Measurements from ENCODE around the gene PPP1R14C. TPM values are rescaled to one million over a fixed set of nuclear protein-coding genes. Genes with fewer than 3 reads are reported as not detected.

The PPP1R14C gene
- total RNA-seq, 2 experiments from 2014 or later: not detected

DNA sequence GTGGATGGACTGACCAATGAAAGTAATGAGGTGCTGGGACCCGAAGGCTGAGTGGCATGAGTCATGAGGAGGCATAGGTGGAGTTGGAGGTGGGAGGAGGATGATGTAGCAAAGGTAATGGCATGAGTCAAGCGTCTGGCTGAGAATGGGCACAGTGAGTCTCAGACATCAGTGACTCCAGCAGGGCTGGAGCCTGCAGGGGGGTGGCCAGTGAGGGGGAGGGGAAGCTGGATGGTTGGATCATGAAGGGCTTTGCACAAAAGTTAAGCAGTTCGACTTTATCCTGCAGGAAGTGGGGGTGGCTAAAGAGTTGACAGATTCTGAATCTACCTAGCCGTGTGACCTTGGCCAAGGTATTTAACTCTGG, 127.0 kb downstream of the PPP1R14C start:
- Mint-ChIP-seq H3K9me3 (no peaks in the 10 kb centered on the region), H3K4me3 (no peak overlapping the region), H3K4me1 (ENCODE audit: low read depth) (no peaks in the 10 kb centered on the region), H3K27ac (no peak overlapping the region), H3K36me3 (ENCODE audit: low read depth) (no peaks in the 10 kb centered on the region), H3K27me3 (ENCODE audit: low read depth) (no peaks in the 10 kb centered on the region)
- intact Hi-C loops (cut with micrococcal nuclease): no loop called here
- no peak for DNase-seq
- CTCF ChIA-PET: interaction anchor here (0.5 kb wide), 1 partner anchor 498 kb away, joined by 4 read pairs; no protein-coding TSS in a partner anchor

DNA sequence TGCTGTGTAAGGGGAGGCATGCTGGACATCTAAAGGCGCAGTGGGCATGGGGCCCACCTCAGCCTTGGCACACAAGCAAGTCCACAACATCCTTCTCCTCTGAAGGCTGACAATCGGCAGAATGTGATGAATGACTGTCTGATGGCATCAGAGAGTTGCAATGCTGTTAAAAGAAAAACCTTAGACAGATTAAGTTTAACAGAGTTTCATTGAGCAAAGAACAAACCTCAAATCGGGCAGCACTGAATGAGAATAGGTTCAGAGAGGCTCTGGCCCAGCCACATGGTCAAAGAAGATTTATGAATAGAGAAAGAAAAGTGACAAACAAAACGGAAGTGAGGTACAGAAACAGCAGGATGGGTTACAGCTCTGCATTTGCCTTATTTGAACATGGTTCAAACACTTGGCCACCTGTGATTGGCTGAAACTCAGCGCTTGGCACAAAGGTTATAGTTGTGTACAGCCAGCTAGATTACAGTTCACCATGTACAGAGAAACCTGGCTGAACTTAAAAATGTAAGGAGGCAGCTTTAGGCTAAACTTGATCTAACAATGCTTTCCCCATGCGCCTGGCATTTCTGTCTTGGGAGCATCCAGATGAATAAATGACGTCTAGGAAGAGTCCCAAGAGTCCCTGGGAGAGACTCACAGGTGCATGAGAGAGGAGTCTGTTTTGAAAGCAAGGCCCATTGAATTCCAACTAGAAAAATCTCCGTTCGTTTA, 127.6 kb downstream of the PPP1R14C start:
- no peak overlapping the region for H3K4me3 Mint-ChIP-seq
- H3K27me3 Mint-ChIP-seq (ENCODE audit: low read depth): no peaks in the 10 kb centered on the region
- no peak overlapping the region for H3K27ac Mint-ChIP-seq
- H3K4me1 Mint-ChIP-seq (ENCODE audit: low read depth): no peaks in the 10 kb centered on the region
- H3K36me3 Mint-ChIP-seq (ENCODE audit: low read depth): no peaks in the 10 kb centered on the region
- CTCF ChIA-PET: interaction anchor here (0.5 kb wide), 1 partner anchor 499 kb away, joined by 4 read pairs; no protein-coding TSS in a partner anchor
- intact Hi-C loops (cut with micrococcal nuclease): no loop called here
- DNase-seq: no peak
- no peaks in the 10 kb centered on the region for H3K9me3 Mint-ChIP-seq

DNA sequence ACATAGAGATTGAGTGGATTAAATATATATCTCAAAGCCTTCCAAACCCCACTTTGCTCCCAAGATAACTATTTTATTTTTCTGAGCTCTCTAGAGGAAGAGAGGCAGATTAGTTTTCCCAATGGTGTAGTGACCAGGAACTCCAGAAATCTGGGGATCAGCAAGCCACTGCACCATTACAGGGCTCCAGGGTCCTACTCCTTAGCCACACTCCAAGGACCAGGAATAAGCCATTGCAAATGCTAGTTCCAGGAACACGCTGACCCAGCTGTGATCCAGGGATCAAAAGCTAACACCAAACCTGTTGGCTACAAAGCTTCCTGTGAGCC, 128.3 kb downstream of the PPP1R14C start:
- Mint-ChIP-seq H3K4me3 (no peak overlapping the region), H3K9me3 (no peaks in the 10 kb centered on the region), H3K4me1 (ENCODE audit: low read depth) (no peaks in the 10 kb centered on the region), H3K27ac (no peak overlapping the region), H3K27me3 (ENCODE audit: low read depth) (no peaks in the 10 kb centered on the region), H3K36me3 (ENCODE audit: low read depth) (no peaks in the 10 kb centered on the region)
- CTCF ChIA-PET: interaction anchor here (0.8 kb wide), 1 partner anchor 200 kb away, joined by 3 read pairs; no protein-coding TSS in a partner anchor
- intact Hi-C loops (cut with micrococcal nuclease): no loop called here
- no peak for DNase-seq

DNA sequence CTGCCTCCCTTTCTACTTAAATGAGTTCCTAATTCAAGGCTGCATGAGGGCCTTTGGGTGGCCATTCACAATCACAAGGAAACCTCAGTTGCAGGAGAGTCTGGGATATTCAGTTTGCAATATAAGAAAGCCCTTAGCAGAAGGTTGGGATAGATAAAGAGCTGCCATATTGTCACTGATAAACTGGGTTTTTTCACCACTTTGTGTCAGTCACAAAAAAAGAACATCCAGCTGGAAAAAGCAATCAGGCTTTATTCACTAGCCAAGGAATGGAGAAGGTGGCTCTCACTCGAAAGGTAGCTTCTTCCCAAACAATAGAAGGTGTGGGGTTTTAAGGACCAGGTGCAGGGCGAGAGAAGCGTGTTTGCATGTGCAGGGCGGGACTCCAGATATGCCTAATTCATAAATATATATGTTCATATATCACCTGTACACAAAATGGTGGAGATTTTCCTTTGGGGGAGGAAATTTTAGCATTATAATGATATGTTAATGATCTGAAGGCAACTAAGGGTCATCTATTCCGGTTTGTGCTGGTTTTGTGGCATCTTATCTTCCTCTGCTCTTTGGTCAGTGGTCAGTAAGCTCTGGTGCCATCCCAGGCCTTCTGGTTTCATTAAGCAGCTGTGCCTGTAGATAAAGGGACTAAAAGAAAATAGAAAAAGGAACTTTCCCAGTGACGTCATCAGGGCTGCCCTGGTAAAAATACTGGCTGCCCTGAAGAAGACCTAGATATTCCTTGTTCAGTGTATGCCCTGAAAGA, 128.8 kb downstream of the PPP1R14C start:
- Mint-ChIP-seq H3K27ac (no peak overlapping the region), H3K36me3 (ENCODE audit: low read depth) (no peaks in the 10 kb centered on the region), H3K9me3 (no peaks in the 10 kb centered on the region), H3K4me3 (no peak overlapping the region), H3K27me3 (ENCODE audit: low read depth) (no peaks in the 10 kb centered on the region), H3K4me1 (ENCODE audit: low read depth) (no peaks in the 10 kb centered on the region)
- DNase-seq: no peak
- intact Hi-C loops (cut with micrococcal nuclease): no loop called here
- CTCF ChIA-PET: interaction anchor here (0.8 kb wide), 1 partner anchor 201 kb away, joined by 3 read pairs; no protein-coding TSS in a partner anchor

GRCh38 chr6:150272264-150272975, 129.6 kb downstream of the PPP1R14C start:
- Mint-ChIP-seq H3K27me3 (ENCODE audit: low read depth) (no peaks in the 10 kb centered on the region), H3K9me3 (no peaks in the 10 kb centered on the region), H3K36me3 (ENCODE audit: low read depth) (no peaks in the 10 kb centered on the region), H3K4me1 (ENCODE audit: low read depth) (no peaks in the 10 kb centered on the region), H3K27ac (no peak overlapping the region), H3K4me3 (no peak overlapping the region)
- no peak for DNase-seq
- intact Hi-C loops (cut with micrococcal nuclease): no loop called here
- CTCF ChIA-PET: no interaction called here

- CTCF ChIA-PET: no interaction called here
- Mint-ChIP-seq H3K9me3 (no peaks in the 10 kb centered on the region), H3K4me3 (no peak overlapping the region), H3K27ac (no peak overlapping the region), H3K36me3 (ENCODE audit: low read depth) (no peaks in the 10 kb centered on the region), H3K4me1 (ENCODE audit: low read depth) (no peaks in the 10 kb centered on the region), H3K27me3 (ENCODE audit: low read depth) (no peaks in the 10 kb centered on the region)
- no peak for DNase-seq
- intact Hi-C loops (cut with micrococcal nuclease): no loop called here
Observed at GRCh38 chr6:150272976-150273315, 130.1 kb downstream of the PPP1R14C start.

DNA sequence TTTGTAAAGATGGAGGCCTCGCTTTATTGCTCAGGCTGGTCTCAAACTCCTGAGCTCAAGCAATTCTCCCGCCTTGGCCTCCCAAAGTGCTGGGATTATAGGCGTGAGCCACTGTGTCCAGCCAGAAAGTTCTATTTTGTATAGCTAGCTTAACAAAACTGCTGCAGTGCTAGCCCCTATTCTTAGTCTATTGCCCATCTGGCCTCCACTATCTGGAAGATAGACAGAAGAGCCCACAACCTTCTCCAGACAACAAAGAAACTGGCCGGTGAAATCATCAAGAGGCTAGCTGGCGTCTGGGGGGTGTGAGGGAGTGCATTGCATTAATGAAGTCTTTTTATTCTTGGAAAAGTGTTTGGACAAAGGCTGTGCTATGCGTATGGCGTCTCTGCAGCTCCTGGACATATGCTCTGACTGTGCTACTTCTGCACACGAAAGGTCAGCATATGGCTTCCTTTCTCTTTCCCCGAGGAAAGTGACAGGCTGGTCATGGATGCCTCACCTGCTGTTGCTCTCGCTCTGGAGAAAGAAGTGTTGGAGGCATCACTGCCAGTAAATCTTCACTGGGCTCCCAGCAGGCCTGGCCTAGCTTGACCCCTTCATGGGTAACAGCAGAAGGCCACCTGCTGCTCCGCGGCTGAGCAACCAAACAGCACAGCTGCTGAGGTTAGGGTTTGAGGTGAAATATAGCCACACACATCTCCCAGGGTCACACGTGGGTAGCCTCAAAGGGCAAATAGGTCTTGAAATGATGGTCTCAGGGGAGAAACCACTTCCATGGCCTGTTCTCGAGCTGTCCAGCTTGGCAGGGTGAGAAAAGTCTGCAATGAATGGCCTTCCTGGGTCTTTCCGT, 130.8 kb downstream of the PPP1R14C start:
- Mint-ChIP-seq H3K27me3 (ENCODE audit: low read depth) (peaks cover 2% of the 10 kb centered on the region), H3K36me3 (ENCODE audit: low read depth) (no peaks in the 10 kb centered on the region), H3K9me3 (no peaks in the 10 kb centered on the region), H3K27ac (no peak overlapping the region), H3K4me3 (no peak overlapping the region), H3K4me1 (ENCODE audit: low read depth) (no peaks in the 10 kb centered on the region)
- intact Hi-C loops (cut with micrococcal nuclease): no loop called here
- no peak for DNase-seq
- CTCF ChIA-PET: no interaction called here

DNA sequence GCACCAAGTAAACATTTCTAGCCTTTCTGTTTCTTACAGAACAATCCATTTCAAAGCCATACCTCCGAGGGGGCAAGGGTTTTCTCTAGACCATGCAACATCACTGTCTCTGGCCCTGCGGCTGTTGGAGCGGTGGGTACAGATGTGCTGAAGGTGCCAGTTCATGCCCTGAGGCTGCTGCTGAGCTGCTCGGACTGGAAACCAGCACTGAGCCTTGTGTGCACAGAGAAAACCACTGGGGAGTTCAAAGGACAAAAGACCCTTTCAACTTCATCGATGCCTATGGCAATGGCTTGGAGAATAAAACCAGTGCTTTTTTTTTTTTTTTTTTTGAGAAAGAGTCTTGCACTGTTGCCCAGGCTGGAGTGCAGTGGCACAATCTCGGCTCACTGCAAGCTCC, 132.6 kb downstream of the PPP1R14C start:
- H3K4me3 Mint-ChIP-seq: no peak overlapping the region
- no peaks in the 10 kb centered on the region for H3K36me3 Mint-ChIP-seq (ENCODE audit: low read depth)
- no peaks in the 10 kb centered on the region for H3K4me1 Mint-ChIP-seq (ENCODE audit: low read depth)
- CTCF ChIA-PET: no interaction called here
- peaks cover 9% of the 10 kb centered on the region for H3K27me3 Mint-ChIP-seq (ENCODE audit: low read depth)
- DNase-seq: no peak
- no peak overlapping the region for H3K27ac Mint-ChIP-seq
- intact Hi-C loops (cut with micrococcal nuclease): no loop called here
- no peaks in the 10 kb centered on the region for H3K9me3 Mint-ChIP-seq

DNA sequence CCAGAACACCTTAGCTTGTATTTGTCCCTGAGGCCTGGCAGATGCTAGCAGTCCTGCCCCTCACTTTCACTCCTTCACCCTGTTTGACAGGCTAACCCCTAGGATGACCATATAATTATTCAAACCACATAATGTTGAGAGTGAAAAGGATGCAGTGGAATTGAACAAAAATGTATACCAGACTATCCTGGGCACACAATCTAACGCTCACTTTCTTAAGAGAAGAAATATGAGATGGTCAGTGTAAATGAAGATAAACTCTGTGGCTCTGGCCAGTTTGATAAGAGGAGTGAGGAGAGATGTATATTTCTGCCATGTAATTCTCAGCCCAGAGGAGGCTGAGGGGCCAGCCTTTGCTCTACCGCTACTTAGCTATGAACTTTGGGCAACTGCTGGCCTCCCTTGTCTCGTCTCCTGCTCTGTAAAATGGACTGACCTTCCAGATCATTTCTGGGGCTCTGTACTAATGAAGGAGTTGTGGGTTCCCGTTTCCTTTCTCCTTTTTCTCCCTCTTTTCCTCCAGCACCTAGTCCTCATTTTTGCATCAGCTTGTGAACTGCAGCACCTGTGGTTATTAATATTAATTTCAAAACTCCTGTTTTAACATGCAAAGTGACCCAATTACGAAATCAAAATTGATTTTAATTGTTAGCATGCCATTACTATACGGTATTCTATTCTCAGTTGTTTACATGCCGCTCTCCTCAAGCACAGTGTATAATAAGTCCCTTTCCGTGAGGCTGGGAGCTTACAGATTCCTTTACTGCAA, 133.5 kb downstream of the PPP1R14C start:
- Mint-ChIP-seq H3K9me3 (no peaks in the 10 kb centered on the region), H3K27me3 (ENCODE audit: low read depth) (peaks cover 13% of the 10 kb centered on the region), H3K4me3 (no peak overlapping the region), H3K36me3 (ENCODE audit: low read depth) (no peaks in the 10 kb centered on the region), H3K4me1 (ENCODE audit: low read depth) (no peaks in the 10 kb centered on the region), H3K27ac (no peak overlapping the region)
- CTCF ChIA-PET: interaction anchor here (0.6 to 0.9 kb wide), 2 partner anchors 60 to 195 kb away, joined by 3 to 6 read pairs; no protein-coding TSS in a partner anchor
- intact Hi-C loops (cut with micrococcal nuclease): no loop called here
- no peak for DNase-seq

DNA sequence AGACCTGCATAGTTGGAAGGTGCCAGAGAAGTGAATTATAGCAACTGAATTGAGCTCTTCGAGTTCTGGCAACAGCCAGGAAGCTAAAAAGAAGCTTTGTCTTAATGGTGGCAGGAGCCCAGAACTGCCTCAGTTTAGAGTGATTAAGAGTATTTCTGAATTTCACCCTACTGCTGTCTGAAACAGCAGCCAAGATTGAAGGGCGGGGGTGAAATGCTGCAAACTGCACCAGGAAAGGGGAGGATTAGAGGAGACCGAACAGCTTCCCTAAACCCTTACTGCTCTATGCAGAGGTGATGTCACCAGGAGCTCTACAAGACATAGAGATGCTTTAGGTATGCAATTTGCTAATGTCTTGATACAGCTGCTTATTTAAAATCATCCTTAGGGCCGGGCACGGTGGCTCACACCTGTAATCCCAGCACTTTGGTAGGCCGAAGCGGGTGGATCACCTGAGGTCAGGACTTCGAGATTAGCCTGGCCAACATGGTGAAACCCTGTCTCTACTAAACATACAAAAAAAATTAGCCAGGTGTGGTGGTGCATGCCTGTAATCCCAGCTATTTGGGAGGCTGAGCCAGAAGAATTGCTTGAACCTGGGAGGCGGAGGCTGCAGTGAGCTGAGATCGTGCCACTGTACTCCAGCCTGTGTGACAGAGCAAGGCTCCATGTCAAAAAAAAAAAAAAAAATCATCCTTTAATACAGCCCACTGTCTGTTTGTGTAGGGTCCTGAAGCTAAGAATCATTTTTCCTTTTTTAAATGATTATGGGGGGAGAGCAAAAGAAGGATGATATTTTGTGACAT, 134.3 kb downstream of the PPP1R14C start:
- intact Hi-C loops (cut with micrococcal nuclease): no loop called here
- no peaks in the 10 kb centered on the region for H3K4me1 Mint-ChIP-seq (ENCODE audit: low read depth)
- no peak for DNase-seq
- no peaks in the 10 kb centered on the region for H3K36me3 Mint-ChIP-seq (ENCODE audit: low read depth)
- no peaks in the 10 kb centered on the region for H3K9me3 Mint-ChIP-seq
- no peak overlapping the region for H3K4me3 Mint-ChIP-seq
- peaks cover 13% of the 10 kb centered on the region for H3K27me3 Mint-ChIP-seq (ENCODE audit: low read depth)
- no peak overlapping the region for H3K27ac Mint-ChIP-seq
- CTCF ChIA-PET: interaction anchor here (0.6 to 0.9 kb wide), 2 partner anchors 60 to 196 kb away, joined by 3 to 6 read pairs; no protein-coding TSS in a partner anchor

DNA sequence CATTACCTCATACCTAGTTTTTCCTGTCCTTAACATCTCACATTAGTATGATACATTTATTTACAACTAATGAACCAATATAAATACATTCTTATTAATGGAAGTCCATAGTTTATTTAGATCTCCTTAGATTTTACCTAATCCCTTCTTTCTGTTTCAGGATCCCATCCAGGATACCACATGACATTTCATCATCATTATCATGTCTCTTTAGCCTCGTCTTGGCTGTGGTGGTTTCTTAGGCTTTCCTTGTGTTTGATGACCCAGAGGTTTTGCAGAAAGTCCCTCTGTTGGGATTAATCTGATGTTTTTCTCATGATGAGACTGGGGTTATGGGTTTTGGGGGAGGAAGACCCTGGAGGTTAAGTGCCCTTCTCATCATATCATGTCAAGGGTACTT, 136.7 kb downstream of the PPP1R14C start:
- DNase-seq: no peak
- intact Hi-C loops (cut with micrococcal nuclease): no loop called here
- CTCF ChIA-PET: no interaction called here
- Mint-ChIP-seq H3K4me3 (no peak overlapping the region), H3K9me3 (no peaks in the 10 kb centered on the region), H3K36me3 (ENCODE audit: low read depth) (no peaks in the 10 kb centered on the region), H3K4me1 (ENCODE audit: low read depth) (no peaks in the 10 kb centered on the region), H3K27ac (no peak overlapping the region), H3K27me3 (ENCODE audit: low read depth) (peaks cover 18% of the 10 kb centered on the region)
